GM18870 (cell line): Measurements from ENCODE around the gene ASS1.

Experiments used
- ATAC-seq: cut with Tn5 transposase; IDR thresholded peaks from one replicate; pipeline ENCODE4 v1.9.1; 2021; ENCODE audit warnings: moderate library complexity; ENCODE audit not compliant: unreplicated experiment

Gene ASS1

GRCh38 chr9:130526854-130527650, 82.3 kb downstream of the ASS1 start:
- ATAC-seq: no peak

- no peak for ATAC-seq
Observed at GRCh38 chr9:130527651-130528310, 83.0 kb downstream of the ASS1 start.

GRCh38 chr9:130528674-130529073, 83.9 kb downstream of the ASS1 start:
- ATAC-seq: no peak

GRCh38 chr9:130530938-130531337, 86.2 kb downstream of the ASS1 start:
- ATAC-seq: no peak

GRCh38 chr9:130531670-130532069, 86.9 kb downstream of the ASS1 start:
- no peak for ATAC-seq

- no peak for ATAC-seq
Observed at GRCh38 chr9:130532426-130533080, 87.8 kb downstream of the ASS1 start.

GRCh38 chr9:130535818-130536521, 91.2 kb downstream of the ASS1 start:
- no peak for ATAC-seq

GRCh38 chr9:130536701-130537107, 91.9 kb downstream of the ASS1 start:
- no peak for ATAC-seq

GRCh38 chr9:130537346-130538050, 92.7 kb downstream of the ASS1 start:
- no peak for ATAC-seq

- no peak for ATAC-seq
Observed at GRCh38 chr9:130539420-130540223, 94.9 kb downstream of the ASS1 start.

- no peak for ATAC-seq
Observed at GRCh38 chr9:130541533-130541932, 96.8 kb downstream of the ASS1 start.

- no peak for ATAC-seq
Observed at GRCh38 chr9:130542038-130542437, 97.3 kb downstream of the ASS1 start.

- ATAC-seq: no peak
Observed at GRCh38 chr9:130542457-130543228, 97.9 kb downstream of the ASS1 start.

- no peak for ATAC-seq
Observed at GRCh38 chr9:130543368-130543767, 98.6 kb downstream of the ASS1 start.

GRCh38 chr9:130543859-130544258, 99.1 kb downstream of the ASS1 start:
- ATAC-seq: no peak

GRCh38 chr9:130544364-130544763, 99.6 kb downstream of the ASS1 start:
- ATAC-seq: no peak

GRCh38 chr9:130548103-130548502, 103.3 kb downstream of the ASS1 start:
- no peak for ATAC-seq

- ATAC-seq: no peak
Observed at GRCh38 chr9:130549093-130549735, 104.5 kb downstream of the ASS1 start.
